ENCODE data around the gene RDX.

- TF ChIP-seq ESRRA (CRISPR knock-in tag; IDR thresholded peaks at IDR 0.05; ENCODE audit: low read depth) (no peak), ZFX (CRISPR knock-in tag; IDR thresholded peaks at IDR 0.05; ENCODE audit: low read depth) (no peak), BRD4 (CRISPR knock-in tag; IDR thresholded peaks at IDR 0.05) (no peak), CTCF (CRISPR knock-in tag; IDR thresholded peaks at IDR 0.05) (no peak), LBX2 (CRISPR knock-in tag; IDR thresholded peaks at IDR 0.05; ENCODE audit: borderline replicate concordance) (no peak), SRF (IDR thresholded peaks at IDR 0.05; ENCODE audit: low read depth, low read length) (no peak), ZZZ3 (CRISPR knock-in tag; IDR thresholded peaks at IDR 0.05; ENCODE audit: borderline replicate concordance) (no peak), PAF1 (CRISPR knock-in tag; IDR thresholded peaks at IDR 0.05) (no peak)
Observed at GRCh38 chr11:110186867-110187266, 109.5 kb downstream of the RDX start.

Data from HepG2 (cell line).